GM19238 (cell line): ENCODE measurements around the gene SKP1.
A peak's percentile ranks its signal among the peaks of the same experiment; 100 is the strongest.

Experiments
- DNase-seq: peaks from one replicate; pipeline ENCODE4 v3.0.0; 2011; ENCODE audit warnings: low spot score; ENCODE audit not compliant: insufficient read length

Gene SKP1

DNA sequence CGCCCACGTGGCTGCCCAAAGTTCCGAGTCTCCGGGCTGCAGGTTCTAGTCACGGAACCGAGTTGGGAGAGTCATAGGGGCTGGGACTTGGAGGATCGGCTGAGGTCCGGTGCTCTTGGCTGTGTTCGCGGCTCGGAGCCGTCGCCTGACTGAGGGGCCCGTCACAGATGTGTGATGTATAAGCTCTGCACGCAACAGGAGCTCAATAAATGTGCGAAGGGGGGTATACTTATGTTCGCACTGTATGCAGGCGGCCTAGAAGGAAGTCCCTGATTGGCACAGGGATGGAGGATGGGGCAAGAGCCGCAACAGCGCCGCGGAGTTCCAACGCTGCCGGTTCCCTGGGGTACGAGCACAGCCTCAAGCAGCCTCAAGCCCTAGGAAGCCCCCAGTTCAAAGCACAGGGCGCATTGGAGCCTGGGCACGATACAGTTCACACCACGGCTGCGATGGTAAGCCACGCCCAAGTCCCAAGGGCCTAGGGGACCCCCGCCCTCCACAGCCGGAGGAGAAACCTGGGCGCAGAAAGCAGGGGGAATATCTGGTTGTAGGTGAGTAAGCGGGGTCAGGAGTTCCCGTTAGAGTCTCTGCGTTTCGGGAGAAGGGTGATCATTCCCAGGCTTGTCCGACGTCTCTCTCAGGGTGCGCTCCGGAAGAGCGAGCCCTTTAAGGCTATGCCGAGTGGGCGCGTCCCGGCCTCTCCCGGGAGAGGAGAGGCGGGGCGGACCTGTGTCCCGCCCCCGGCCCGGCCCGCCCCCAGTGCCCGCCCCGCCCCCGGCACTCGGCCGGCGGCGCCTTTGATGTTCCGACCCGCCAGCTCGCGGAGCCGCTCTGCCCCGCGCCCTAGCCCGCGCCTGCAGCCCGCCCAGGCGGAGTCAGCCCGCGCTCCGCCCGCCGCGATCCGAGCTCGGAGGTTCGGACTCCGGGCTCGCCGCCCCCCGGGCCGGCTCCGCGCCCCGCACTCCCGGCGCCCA, 62.6 kb downstream of the SKP1 start, which contains the start of gene TCF7:
Gene TCF7 (plus strand): TSS at position 780 of the 974 bp plus-strand sequence. CDS start 226 bp downstream, outside the sequence.
- peak; percentile 94 for DNase-seq

DNA sequence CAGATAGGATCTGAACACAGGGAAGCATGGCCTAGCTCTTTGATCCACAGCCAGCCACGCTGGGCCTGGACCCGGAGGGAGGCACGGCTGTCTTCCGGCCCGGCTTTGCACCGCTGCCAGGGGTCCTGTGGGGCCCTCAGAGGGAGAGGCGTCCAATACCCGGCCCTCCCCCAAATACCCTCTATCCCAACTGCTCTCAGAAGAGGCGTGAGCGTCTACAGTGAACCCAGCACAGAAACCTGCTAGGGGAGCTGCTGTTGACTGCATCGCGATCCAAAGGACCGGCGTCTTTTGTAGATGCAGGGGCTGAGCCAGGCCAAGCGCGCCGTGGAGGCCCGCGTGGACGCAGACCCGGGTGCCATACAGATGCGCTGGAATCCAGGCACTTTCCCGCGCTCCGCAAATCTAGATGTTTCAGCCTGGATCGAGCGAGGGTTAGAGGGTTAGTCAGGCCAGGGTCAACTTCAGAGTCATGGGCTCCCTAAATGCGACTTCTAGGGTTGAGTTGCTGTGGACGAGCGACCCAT, 63.3 kb downstream of the SKP1 start:
- DNase-seq, result no peak

DNA sequence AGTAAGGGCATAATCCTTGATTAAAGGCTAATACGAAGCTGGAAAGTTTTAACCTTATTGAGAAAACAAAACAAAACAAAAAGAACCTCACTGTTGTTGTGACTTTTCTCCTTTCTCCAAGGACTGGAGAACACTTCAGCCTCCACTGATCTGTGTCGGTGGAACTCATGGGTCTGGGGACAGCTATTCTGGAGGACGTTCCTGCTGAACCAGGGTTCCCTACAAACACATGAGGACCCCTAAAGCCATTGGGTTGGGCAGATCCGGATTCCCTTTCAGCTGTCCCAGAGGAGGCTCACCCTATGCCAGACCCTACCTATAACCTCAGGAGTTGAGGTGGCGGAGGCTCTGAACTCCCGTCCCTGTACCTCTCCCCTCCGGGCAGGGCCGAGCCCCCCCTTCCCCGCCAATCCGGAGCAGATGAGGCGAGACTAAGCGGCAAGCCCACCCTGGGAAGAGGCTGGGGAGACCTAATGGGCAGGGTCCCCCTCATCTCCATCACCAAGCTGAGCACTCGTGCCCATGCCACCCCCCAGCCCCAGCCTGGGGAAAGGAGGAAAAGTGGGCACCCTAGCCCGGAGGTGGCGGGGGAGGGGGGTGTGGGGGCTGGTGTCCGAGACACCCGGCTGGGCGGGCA, 63.9 kb downstream of the SKP1 start:
- no peak for DNase-seq

DNA sequence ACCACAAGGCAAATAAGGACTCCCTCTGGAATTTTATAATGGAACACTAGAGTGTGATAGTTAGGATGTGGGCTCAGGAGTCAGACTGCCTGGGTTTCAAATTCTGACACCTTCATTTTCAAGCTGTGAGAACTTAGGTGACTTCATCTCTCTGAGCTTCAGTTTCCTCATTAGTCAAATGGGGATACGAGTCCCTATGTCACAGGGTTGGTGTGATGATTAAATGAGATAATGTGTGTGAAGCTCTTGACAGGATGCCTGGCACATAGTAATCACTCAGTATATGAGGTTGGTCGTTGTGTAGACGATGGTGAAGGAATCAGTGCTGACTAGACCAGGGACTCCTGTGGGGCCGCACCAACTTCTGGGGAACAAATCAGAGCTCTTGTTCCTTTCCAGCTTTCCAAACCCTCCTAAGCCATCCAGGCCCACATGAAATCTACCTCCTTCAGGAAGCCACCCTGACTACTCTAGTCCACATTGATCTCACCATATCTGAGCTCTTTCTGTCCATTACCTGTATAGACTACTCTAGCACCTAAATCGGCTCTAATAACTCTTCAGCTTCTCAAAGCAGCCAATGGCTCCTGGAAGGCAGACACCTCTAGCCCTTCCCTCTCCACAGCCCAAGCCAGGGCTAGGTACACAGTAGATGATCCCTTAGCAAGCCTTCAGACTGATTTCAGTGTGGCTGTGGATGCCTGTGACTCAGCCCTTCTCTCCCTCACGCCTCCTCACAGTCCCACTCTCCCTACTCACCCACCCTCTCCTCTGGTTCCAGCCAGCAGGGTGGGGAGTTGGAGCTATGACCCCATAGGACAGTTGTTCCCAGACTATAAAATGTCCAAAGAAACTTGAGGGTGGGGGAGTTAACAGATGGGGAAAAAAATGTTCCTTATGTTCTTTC, 64.8 kb downstream of the SKP1 start:
- DNase-seq, result no peak

DNA sequence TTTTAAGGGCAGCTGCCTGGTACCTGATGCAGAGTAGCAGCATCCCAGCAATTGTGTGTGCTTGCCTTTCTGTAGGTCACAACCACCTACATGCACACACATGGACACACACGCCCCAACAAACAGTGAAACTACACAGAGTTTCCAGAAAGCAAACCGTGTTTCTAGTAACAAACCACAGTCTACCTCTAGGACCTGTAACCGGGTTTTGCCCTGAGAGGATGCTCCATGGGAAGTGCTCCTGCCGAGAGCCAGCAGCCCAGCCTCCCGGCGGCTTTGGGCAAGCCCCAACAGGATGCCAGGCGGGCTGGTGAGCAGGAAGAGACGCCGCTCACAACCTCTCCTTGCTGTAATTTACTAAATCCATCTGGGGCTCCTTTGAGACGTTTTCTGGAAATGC, 66.4 kb downstream of the SKP1 start:
- DNase-seq, result no peak

DNA sequence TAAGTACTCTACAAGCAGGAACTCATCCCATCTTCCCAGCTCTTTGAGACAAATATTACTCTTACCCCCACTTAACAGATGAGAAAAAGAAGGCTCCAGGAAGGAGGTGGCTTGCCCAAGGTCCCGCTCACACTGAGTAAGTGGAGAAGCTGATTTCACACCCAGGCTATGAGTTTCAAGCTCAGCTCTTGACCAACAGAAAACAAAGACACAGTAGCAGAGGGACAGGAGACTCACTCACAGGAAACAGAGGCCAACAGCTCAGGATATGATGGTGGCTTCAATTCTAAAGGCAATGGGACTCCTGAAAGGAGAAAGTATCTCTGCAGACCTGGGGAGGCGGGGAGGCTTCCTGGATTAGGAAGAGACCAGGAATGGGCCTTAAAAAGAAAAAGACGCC, 69.0 kb downstream of the SKP1 start:
- DNase-seq, result no peak

DNA sequence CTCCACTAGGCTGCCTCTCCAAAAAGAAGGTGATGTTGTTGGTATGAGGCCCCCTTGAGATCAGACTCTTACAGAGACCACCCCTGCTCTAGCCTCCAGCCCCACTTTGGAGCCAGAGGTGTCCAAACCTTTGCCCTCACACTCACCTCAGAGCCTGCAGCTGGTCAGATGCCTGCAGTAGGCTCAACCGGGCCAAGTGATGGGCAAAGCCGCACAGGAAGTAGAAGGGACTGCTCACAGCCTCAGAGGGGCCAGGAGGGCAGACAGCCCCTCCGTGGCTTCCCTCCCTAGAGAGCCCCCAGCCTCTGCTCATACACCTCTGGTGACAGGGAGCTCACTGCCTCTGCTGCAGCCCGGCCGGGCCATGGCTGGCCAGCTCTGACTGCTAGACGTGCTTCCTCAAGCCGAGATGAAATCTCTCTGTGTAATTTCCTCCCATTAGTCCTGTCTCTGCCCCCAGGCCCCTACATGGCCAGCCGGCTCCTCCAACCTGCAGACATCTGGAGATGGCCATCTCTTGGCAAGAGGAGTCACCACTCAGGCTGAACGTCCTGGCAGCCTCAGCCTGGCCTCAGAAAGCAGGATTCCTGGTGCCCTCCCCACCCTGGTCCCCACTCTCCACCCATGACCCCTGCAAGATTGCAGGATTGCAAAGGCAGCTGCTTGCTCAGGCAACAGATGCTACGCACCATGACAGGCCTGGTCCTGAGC, 69.6 kb downstream of the SKP1 start:
- no peak for DNase-seq

DNA sequence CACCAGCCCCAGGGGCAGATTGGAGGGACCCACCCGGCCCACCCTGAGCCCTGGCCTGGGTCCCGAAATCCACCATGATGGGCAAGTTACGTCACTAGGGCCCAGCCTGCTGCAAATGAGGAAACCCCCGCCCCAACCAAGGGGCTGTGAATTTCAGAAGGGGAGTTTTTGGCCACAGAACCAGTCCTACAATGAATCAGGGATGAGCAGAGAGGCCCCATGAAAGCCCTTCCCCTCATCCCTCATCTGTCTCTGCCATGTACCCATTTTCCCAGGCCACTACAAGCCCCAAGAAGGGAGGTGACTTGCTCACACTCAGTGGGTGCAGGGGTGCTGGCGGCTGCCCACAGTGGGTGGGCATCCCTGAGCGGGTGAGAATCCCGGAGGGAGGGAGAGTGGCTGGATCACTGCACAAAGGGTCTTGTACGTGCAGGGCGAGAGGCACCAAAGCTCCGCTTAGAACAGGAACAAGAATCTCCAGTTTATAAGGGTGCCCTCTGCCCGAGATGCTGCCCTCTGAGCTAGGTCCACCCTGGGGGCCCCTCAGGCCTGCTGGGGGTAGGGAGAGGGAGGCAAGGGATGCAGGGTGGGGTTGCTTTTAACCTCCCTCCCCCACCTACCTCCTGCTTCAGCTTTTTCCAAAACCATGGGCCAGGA, 72.6 kb downstream of the SKP1 start:
- DNase-seq, result no peak

DNA sequence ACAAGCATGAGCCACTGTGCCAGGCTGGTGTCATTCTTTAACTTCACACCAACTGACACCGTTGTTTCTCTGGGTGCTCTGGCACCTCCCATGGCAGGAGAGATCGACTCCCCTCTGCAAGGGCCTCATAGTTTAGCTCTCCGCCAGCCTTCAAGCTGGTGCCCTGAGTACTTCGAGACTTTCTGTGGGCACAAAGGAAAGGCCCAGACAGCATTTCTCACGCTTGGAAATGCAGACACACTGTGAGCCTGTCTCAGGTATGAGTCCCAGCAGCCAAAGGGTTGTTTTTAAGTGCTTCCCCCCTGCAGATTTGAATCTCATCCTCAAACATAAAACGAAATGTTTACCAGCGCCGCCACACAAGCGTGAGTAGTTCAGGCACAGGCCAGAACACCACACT, 73.4 kb downstream of the SKP1 start:
- no peak for DNase-seq

DNA sequence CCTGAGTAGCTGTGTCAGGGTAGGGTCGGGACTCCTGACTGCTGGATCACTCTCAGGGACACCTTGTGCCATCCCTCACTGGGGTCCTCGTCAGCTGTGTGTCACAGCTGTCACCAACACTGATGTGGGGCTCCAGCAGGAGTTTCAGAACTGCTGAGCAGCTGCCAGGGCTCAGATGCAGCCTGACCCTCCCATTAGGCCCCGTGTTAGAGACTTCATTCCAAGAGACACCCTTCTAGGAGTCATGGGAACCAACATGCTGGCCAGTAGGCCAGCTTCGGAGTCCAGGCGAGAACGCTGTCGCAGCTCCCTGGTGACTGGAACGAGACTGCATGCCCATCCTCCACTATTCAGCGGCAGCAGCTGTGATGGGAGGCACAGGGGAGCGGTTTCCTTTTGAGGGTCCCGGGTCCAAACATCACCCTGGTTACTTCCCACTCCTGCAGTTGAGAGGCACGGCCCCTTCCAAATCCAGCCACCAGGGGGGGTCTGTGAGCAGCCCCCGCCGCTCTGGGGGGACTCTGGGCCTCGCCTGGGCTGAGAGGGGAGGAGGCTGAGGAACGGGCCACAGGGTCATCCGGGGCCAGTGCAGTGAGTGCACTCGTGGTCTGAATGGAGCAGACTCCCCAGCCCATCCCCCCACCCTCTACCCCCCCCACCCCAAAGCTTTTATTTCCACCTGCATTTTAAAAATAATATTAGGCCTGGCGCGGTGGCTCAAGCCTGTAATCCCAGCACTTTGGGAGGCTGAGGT, 74.9 kb downstream of the SKP1 start:
- DNase-seq, result peak; percentile 71

DNA sequence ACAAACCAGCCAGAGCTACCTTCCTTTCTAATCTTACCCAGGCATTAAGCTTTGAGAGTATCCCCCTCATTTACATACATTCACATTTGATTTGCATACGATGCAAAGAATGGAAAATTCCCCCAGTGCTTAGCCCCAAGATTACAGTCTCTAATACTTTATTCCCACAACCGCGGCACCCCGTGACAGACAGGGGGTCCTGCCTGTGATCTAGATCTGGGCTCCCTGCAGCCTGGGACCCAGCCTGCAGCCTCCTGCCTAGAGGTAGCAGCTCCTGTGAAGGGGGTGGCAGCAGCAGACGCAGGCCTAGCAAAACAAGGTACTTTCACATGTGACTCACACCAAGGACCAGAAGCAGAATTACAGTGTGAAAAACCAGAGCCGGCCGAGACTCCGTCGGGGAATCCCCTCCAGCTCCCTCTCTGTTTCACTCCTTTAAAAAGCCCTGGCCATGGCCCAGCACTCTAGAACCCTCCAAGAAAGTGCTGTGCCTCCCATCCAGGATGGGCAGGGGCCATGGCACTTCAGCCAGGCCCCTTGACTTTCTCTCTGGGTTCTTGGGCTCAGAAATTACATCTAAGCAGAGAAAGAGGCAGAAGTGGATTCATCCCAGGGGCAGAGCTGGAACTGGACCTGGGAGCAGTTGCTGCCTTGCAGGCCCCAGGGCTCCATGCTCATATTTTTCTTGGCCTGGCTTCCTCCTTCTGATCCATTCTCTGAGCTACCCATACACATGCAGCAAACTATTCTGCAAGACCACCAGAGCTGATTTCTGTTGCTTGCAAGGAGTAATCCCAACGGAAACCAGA, 76.3 kb downstream of the SKP1 start:
- DNase-seq, result peak; percentile 87

DNA sequence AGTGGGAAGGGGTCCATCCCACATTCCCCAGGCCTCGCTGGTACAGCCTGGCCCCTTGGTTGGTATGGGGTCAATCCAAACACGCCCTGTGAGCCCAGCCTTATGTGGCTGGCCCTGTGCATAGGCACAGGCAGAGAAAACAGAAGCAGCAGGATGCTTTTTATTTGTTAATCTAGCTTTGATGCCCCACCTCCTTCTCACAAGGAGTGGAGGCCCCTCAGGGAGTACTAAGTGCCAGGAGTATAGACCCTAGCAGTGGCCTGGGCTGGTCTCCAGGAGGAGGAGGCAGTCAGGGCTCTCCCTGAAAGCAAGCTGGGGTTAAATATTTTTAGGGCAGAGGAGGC, 76.8 kb downstream of the SKP1 start:
- no peak for DNase-seq

DNA sequence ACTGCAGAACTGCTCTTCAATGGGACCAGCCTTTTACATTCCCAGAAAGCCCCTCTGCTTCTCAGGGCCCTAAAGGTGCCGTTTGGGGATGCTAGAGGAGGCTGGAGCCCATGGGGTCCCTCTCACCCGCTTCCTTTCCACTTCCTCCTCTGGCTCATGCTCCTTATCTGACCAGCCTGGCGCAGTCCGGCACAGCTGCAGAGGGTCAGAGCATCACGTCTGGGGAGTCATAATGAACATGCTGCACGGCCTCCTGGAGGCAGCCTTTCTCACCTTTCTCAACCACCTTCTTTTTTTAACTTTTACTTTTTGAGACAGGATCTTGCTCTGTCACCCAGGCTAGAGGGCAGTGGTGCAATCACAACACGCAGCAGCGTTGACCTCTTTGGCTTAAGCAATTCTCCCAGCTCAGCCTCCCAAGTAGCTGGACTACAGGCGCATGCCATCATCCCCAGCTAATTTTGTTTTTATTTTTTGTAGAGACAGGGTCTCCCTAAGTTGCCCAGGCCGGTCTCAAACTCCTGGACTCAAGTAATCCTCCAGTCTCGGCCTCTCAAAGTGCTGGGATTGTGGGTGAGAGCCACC, 77.4 kb downstream of the SKP1 start:
- DNase-seq, result no peak
